Thyroid gland (tissue), 4 donors: ENCODE results near the gene ESYT2. TPM values are rescaled to one million over a fixed set of nuclear protein-coding genes. Genes with fewer than 3 reads are reported as not detected.
A peak's percentile ranks its signal among the peaks of the same experiment; 100 is the strongest.

ENCODE experiments used
- DNase-seq, 2 donors: peaks; one replicate each; pipeline ENCODE4 v3.0.0-alpha.2; 2019
- H3K27ac ChIP-seq, 3 donors: fragments of 200-600 bp; sonication (generic); 1 replicate in 2 of 3; 2 replicates in 1 of 3; pipeline ENCODE4 v1.5.1; 2016 to 2019; ENCODE audit warnings: mild to moderate bottlenecking in 1 of 3, moderate library complexity in 1 of 3
- H3K27me3 ChIP-seq: fragments of 200-600 bp; sonication (generic); one replicate; pipeline ENCODE4 v1.5.1; 2019
- H3K36me3 ChIP-seq, 2 donors: fragments of 200-600 bp; sonication (generic); one replicate each; pipeline ENCODE4 v1.5.1; 2016 to 2019
- H3K4me1 ChIP-seq, 2 donors: fragments of 200-600 bp; sonication (generic); one replicate each; pipeline ENCODE4 v1.5.1; 2017 to 2019
- H3K4me3 ChIP-seq, 3 donors: fragments of 200-600 bp; sonication (generic); replicated peaks in 1 of 3; 1 replicate in 2 of 3; 2 replicates in 1 of 3; pipeline ENCODE4 v1.5.1; 2016; ENCODE audit warnings: mild to moderate bottlenecking in 1 of 3
- H3K9me3 ChIP-seq: fragments of 200-600 bp; sonication (generic); one replicate; pipeline ENCODE4 v1.5.1; 2017
- POLR2A ChIP-seq, 2 donors: fragments of 450-650 bp; IDR thresholded peaks; one replicate each; pipeline ENCODE4 v1.6.1; 2017; ENCODE audit warnings: antibody characterized with exemption in 2 of 2, mild to moderate bottlenecking in 2 of 2, moderate library complexity in 1 of 2
- WGBS, 2 donors: methylation state at CpG; one replicate each; pipeline ENCODE4 v1.1.5; 2017; 5-methylcytosine and 5-hydroxymethylcytosine counted together
- intact Hi-C: fragments of 100-400 bp; cut with DNase I; formaldehyde crosslinking; loops from one replicate; pipeline ENCODE4 v1.15.1; 2023
- total RNA-seq, 4 donors: library from RNA; depleted of rRNA; stranded (reverse); fragments of >200 nt; gene quantifications; one replicate each; pipeline ENCODE4 v1.2.3, GENCODE V29; 2016
- TF ChIP-seq, protein P1 (sequence below), 6 experiments: fragments of 200-600 bp in 3 of 6; fragments of 450-650 bp in 3 of 6; sonication (generic) in 3 of 6; IDR thresholded peaks; one replicate each; pipeline ENCODE4 v1.5.1; 2016 to 2019; ENCODE audit warnings: antibody characterized with exemption in 6 of 6, mild to moderate bottlenecking in 2 of 6, inconsistent platforms in 1 of 6, moderate library complexity in 1 of 6

Gene ESYT2
- total RNA-seq, 4 donors from 2014 or later = 102 to 123 (median 116) TPM

GRCh38 chr7:158810846-158811245 is 18.5 kb downstream of the ESYT2 start:
- peak overlapping the region in 1 of 3 donors; percentile 65 for H3K27ac ChIP-seq
- no peak for DNase-seq
- intact Hi-C loops = no loop called here
- TF ChIP-seq, protein P1, sequence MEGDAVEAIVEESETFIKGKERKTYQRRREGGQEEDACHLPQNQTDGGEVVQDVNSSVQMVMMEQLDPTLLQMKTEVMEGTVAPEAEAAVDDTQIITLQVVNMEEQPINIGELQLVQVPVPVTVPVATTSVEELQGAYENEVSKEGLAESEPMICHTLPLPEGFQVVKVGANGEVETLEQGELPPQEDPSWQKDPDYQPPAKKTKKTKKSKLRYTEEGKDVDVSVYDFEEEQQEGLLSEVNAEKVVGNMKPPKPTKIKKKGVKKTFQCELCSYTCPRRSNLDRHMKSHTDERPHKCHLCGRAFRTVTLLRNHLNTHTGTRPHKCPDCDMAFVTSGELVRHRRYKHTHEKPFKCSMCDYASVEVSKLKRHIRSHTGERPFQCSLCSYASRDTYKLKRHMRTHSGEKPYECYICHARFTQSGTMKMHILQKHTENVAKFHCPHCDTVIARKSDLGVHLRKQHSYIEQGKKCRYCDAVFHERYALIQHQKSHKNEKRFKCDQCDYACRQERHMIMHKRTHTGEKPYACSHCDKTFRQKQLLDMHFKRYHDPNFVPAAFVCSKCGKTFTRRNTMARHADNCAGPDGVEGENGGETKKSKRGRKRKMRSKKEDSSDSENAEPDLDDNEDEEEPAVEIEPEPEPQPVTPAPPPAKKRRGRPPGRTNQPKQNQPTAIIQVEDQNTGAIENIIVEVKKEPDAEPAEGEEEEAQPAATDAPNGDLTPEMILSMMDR (IDR thresholded peaks at IDR 0.05) = no peak
- no peak for TF ChIP-seq POLR2A (IDR thresholded peaks at IDR 0.05)
- no peaks in the 10 kb centered on the region for H3K9me3 ChIP-seq
- no peaks in the 10 kb centered on the region for H3K27me3 ChIP-seq
- WGBS, 2 donors = 91 to 94% methylated on average over 5 of the region's 5 CpGs
- H3K4me3 ChIP-seq = no peak overlapping the region
- H3K36me3 ChIP-seq = no peaks in the 10 kb centered on the region
- peaks cover 10 to 32% of the 10 kb centered on the region in 2 donors for H3K4me1 ChIP-seq

- WGBS, 2 donors = 89 to 90% methylated on average over 1 of the region's 1 CpG
- peaks cover 3 to 19% of the 10 kb centered on the region in 2 donors for H3K4me1 ChIP-seq
- no peak for TF ChIP-seq POLR2A (IDR thresholded peaks at IDR 0.05)
- TF ChIP-seq, protein P1 (IDR thresholded peaks at IDR 0.05) = no peak
Measured at GRCh38 chr7:158809596-158809995, 19.7 kb downstream of the ESYT2 start.

GRCh38 chr7:158808126-158808525 is 21.2 kb downstream of the ESYT2 start:
- DNase-seq = no peak
- Histone ChIP-seq H3K27ac (no peak overlapping the region), H3K36me3 (no peaks in the 10 kb centered on the region), H3K9me3 (no peaks in the 10 kb centered on the region), H3K4me1 (peaks cover 5 to 18% of the 10 kb centered on the region in 2 donors), H3K4me3 (no peak overlapping the region), H3K27me3 (no peaks in the 10 kb centered on the region)
- no peak for TF ChIP-seq POLR2A (IDR thresholded peaks at IDR 0.05)
- TF ChIP-seq, protein P1 (IDR thresholded peaks at IDR 0.05) = no peak
- intact Hi-C loops = no loop called here
- WGBS, 2 donors = 97% methylated on average over 18 of the region's 18 CpGs

More at GRCh38 chr7:158809596-158809995, 19.7 kb downstream of the ESYT2 start:
- Histone ChIP-seq H3K9me3 (no peaks in the 10 kb centered on the region), H3K36me3 (no peaks in the 10 kb centered on the region), H3K27me3 (no peaks in the 10 kb centered on the region), H3K4me3 (no peak overlapping the region), H3K27ac (no peak overlapping the region)
- intact Hi-C loops = no loop called here
- no peak for DNase-seq

- WGBS, 2 donors = 76 to 89% methylated on average over 21 of the region's 21 CpGs
- TF ChIP-seq POLR2A (IDR thresholded peaks at IDR 0.05) = no peak
- TF ChIP-seq, protein P1 (IDR thresholded peaks at IDR 0.05) = no peak
- no peak overlapping the region for H3K27ac ChIP-seq
- H3K27me3 ChIP-seq = no peaks in the 10 kb centered on the region
- H3K36me3 ChIP-seq = no peaks in the 10 kb centered on the region
- H3K9me3 ChIP-seq = no peaks in the 10 kb centered on the region
- intact Hi-C loops = no loop called here
- peaks cover 12 to 18% of the 10 kb centered on the region in 2 donors for H3K4me1 ChIP-seq
- H3K4me3 ChIP-seq = no peak overlapping the region
- DNase-seq = no peak
Measured at GRCh38 chr7:158805937-158806336, 23.4 kb downstream of the ESYT2 start.

DNA sequence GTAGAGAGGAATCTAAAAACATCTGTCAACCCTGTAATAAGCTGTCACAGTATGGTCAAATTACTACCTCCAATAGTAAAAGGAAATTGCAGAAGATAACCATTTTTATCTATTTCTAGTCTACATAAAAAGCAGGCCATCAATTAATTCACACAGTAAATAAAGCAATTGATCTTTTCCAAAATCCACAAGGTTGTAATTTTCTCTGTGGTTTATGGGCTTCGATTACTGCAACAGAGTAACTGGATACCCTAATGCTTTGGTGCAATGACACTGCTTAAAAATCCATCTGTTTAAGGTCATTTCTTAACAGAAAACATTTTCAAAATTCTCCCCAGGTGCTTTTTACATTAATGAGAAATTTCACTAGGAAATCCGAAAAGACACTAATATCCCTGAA is 23.9 kb downstream of the ESYT2 start:
- 92 to 94% methylated on average over 2 of the region's 2 CpGs for WGBS, 2 donors
- no peak overlapping the region for H3K4me3 ChIP-seq
- TF ChIP-seq, protein P1 (IDR thresholded peaks at IDR 0.05) = no peak
- TF ChIP-seq POLR2A (IDR thresholded peaks at IDR 0.05) = no peak
- intact Hi-C loops = no loop called here
- H3K27ac ChIP-seq = no peak overlapping the region
- DNase-seq = no peak
- no peaks in the 10 kb centered on the region for H3K9me3 ChIP-seq
- peaks cover 12 to 17% of the 10 kb centered on the region in 2 donors for H3K4me1 ChIP-seq
- no peaks in the 10 kb centered on the region for H3K27me3 ChIP-seq
- H3K36me3 ChIP-seq = no peaks in the 10 kb centered on the region
